Ovary (tissue), 3 donors: ENCODE results near the gene TMEM117.

Experiments
- CTCF ChIP-seq, 3 donors: fragments of 450-650 bp in 2 of 3; fragments of 200-600 bp in 1 of 3; IDR thresholded peaks; one replicate each; pipeline versions ENCODE4 v1.5.1 to v1.8.0; 2016 to 2022; ENCODE audit warnings: antibody characterized with exemption in 3 of 3, mild to moderate bottlenecking in 1 of 3
- POLR2A ChIP-seq: fragments of 450-650 bp; IDR thresholded peaks from one replicate; pipeline ENCODE4 v1.6.1; 2017; ENCODE audit warnings: antibody characterized with exemption, mild to moderate bottlenecking, moderate library complexity
- donor health status: DM: no; HTN: no; CAD: no.

- TF ChIP-seq POLR2A (no peak), CTCF (IDR thresholded peaks at IDR 0.05) (no peak)
These were observed 40.1 kb upstream of the TMEM117 start for GRCh38 chr12:43795716-43796280.
